Prostate gland (tissue), 2 donors: Measurements from ENCODE around the gene INTS13.

Experiments
- POLR2AphosphoS5 ChIP-seq: sonication (generic); formaldehyde crosslinking; IDR thresholded peaks from one replicate; pipeline ENCODE4 v1.6.1; 2017; ENCODE audit warnings: antibody characterized with exemption
- TF ChIP-seq, protein P1 (sequence below), 4 experiments: fragments of 200-600 bp in 2 of 4; fragments of 450-650 bp in 2 of 4; sonication (generic) in 2 of 4; IDR thresholded peaks; 1 replicate in 3 of 4; 2 replicates in 1 of 4; pipeline ENCODE4 v1.5.1; 2016 to 2019; ENCODE audit warnings: antibody characterized with exemption in 4 of 4, mild to moderate bottlenecking in 2 of 4, moderate library complexity in 2 of 4

DNA sequence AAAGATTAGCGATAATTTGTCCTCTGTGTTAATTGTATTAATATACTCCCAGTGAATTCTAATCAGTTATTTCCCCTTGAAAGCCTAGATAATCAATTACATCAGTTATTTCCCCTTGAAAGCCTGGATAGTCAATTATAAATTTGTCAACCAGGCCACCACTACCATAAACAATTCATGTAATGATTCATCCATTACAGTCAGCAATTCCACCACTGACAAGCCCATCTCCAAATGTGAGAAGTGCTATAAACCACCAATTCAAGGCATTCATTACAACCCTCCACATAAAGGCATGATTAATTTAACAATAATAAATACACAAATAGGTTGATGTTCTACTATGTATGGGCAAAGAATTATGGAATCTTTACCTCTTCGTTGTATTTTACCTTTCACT lies 40.9 kb downstream of the INTS13 start:
- TF ChIP-seq POLR2AphosphoS5, result no peak
- TF ChIP-seq, protein P1, sequence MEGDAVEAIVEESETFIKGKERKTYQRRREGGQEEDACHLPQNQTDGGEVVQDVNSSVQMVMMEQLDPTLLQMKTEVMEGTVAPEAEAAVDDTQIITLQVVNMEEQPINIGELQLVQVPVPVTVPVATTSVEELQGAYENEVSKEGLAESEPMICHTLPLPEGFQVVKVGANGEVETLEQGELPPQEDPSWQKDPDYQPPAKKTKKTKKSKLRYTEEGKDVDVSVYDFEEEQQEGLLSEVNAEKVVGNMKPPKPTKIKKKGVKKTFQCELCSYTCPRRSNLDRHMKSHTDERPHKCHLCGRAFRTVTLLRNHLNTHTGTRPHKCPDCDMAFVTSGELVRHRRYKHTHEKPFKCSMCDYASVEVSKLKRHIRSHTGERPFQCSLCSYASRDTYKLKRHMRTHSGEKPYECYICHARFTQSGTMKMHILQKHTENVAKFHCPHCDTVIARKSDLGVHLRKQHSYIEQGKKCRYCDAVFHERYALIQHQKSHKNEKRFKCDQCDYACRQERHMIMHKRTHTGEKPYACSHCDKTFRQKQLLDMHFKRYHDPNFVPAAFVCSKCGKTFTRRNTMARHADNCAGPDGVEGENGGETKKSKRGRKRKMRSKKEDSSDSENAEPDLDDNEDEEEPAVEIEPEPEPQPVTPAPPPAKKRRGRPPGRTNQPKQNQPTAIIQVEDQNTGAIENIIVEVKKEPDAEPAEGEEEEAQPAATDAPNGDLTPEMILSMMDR (IDR thresholded peaks at IDR 0.05), result no peak
